Right renal cortex interstitium (tissue), 3 donors: ENCODE results near the gene SWT1. TPM values are rescaled to one million over a fixed set of nuclear protein-coding genes. Genes with fewer than 3 reads are reported as not detected.
A peak's percentile ranks its signal among the peaks of the same experiment; 100 is the strongest.
"Not testable (repeated sequence)": the region's sequence is repeated elsewhere in the genome, so short reads cannot be mapped to it uniquely, and the experiment has no call there.

Source experiments
- DNase-seq, 3 donors: peaks; one replicate each; pipeline ENCODE4 v3.0.0-alpha.2; 2013; ENCODE audit warnings: low read depth in 3 of 3, low spot score in 2 of 3
- polyA plus RNA-seq, 3 donors: library from polyadenylated mRNA; unstranded; fragments of 120-200 nt; gene quantifications; one replicate each; pipeline ENCODE4 v1.2.1, GENCODE V29; 2013; ENCODE audit not compliant: insufficient read length in 3 of 3

The SWT1 gene
- polyA plus RNA-seq, 3 donors = 8.8 to 10.1 (median 9.9) TPM

GRCh38 chr1:185166106-185166505 is 9.1 kb downstream of the SWT1 start:
- no peak for DNase-seq

GRCh38 chr1:185170291-185170848 is 13.4 kb downstream of the SWT1 start:
- peak; percentile 54 to 56 (median 56) for DNase-seq

GRCh38 chr1:185193756-185194155 is 36.8 kb downstream of the SWT1 start:
- no peak for DNase-seq

- DNase-seq = not testable (repeated sequence)
These were observed 41.7 kb downstream of the SWT1 start for GRCh38 chr1:185198712-185199111.

GRCh38 chr1:185200889-185201288 is 43.9 kb downstream of the SWT1 start:
- DNase-seq = no peak

- no peak for DNase-seq
These were observed 50.2 kb downstream of the SWT1 start for GRCh38 chr1:185207170-185207569.

- no peak for DNase-seq
These were observed 51.1 kb downstream of the SWT1 start for GRCh38 chr1:185207980-185208602.

- no peak for DNase-seq
These were observed 51.7 kb downstream of the SWT1 start for GRCh38 chr1:185208626-185209180.

GRCh38 chr1:185209357-185209756 is 52.4 kb downstream of the SWT1 start:
- not testable (repeated sequence) for DNase-seq

- DNase-seq = no peak
These were observed 56.1 kb downstream of the SWT1 start for GRCh38 chr1:185213091-185213490.

- DNase-seq = no peak
These were observed 58.9 kb downstream of the SWT1 start for GRCh38 chr1:185215911-185216310.

GRCh38 chr1:185224132-185224531 is 67.2 kb downstream of the SWT1 start:
- no peak for DNase-seq

GRCh38 chr1:185227161-185227560 is 70.2 kb downstream of the SWT1 start:
- DNase-seq = no peak

GRCh38 chr1:185228979-185229378 is 72.0 kb downstream of the SWT1 start:
- no peak for DNase-seq

GRCh38 chr1:185229981-185230380 is 73.0 kb downstream of the SWT1 start:
- DNase-seq = no peak

- no peak for DNase-seq
These were observed 75.9 kb downstream of the SWT1 start for GRCh38 chr1:185232874-185233273.

GRCh38 chr1:185234183-185234582 is 77.2 kb downstream of the SWT1 start:
- not testable (repeated sequence) for DNase-seq

GRCh38 chr1:185237176-185237575 is 80.2 kb downstream of the SWT1 start:
- not testable (repeated sequence) for DNase-seq

GRCh38 chr1:185237661-185238060 is 80.7 kb downstream of the SWT1 start:
- no peak for DNase-seq

GRCh38 chr1:185238447-185238846 is 81.5 kb downstream of the SWT1 start:
- DNase-seq = no peak

- no peak for DNase-seq
These were observed 82.9 kb downstream of the SWT1 start for GRCh38 chr1:185239861-185240260.

GRCh38 chr1:185241127-185241526 is 84.2 kb downstream of the SWT1 start:
- no peak for DNase-seq
